Measurements from ENCODE around the gene ENOX1.

The ENOX1 gene

GRCh38 chr13:43475140-43475539 is 311.6 kb downstream of the ENOX1 start:
- DNase-seq: no peak

GRCh38 chr13:43473437-43473836 is 313.3 kb downstream of the ENOX1 start:
- DNase-seq: no peak

- DNase-seq: no peak
These were observed 313.8 kb downstream of the ENOX1 start for GRCh38 chr13:43472980-43473379.

- DNase-seq: no peak
These were observed 314.4 kb downstream of the ENOX1 start for GRCh38 chr13:43472339-43472738.

GRCh38 chr13:43470610-43471009 is 316.2 kb downstream of the ENOX1 start:
- no peak for DNase-seq

- DNase-seq: no peak
These were observed 317.0 kb downstream of the ENOX1 start for GRCh38 chr13:43469791-43470190.

- no peak for DNase-seq
These were observed 322.1 kb downstream of the ENOX1 start for GRCh38 chr13:43464578-43465264.

GRCh38 chr13:43448605-43449336 is 338.0 kb downstream of the ENOX1 start:
- no peak for DNase-seq

- DNase-seq: no peak
These were observed 340.6 kb downstream of the ENOX1 start for GRCh38 chr13:43446126-43446525.

- no peak for DNase-seq
These were observed 341.1 kb downstream of the ENOX1 start for GRCh38 chr13:43445668-43446067.

GRCh38 chr13:43444081-43444480 is 342.7 kb downstream of the ENOX1 start:
- DNase-seq: no peak

GRCh38 chr13:43441899-43442499 is 344.8 kb downstream of the ENOX1 start:
- DNase-seq: no peak

GRCh38 chr13:43441464-43441863 is 345.3 kb downstream of the ENOX1 start:
- no peak for DNase-seq

GRCh38 chr13:43434191-43434590 is 352.6 kb downstream of the ENOX1 start:
- DNase-seq: no peak

GRCh38 chr13:43433691-43434141 is 353.1 kb downstream of the ENOX1 start:
- DNase-seq: no peak

- no peak for DNase-seq
These were observed 353.8 kb downstream of the ENOX1 start for GRCh38 chr13:43432958-43433357.

- no peak for DNase-seq
These were observed 354.9 kb downstream of the ENOX1 start for GRCh38 chr13:43431841-43432240.

- no peak for DNase-seq
These were observed 355.5 kb downstream of the ENOX1 start for GRCh38 chr13:43431290-43431716.

- no peak for DNase-seq
These were observed 358.1 kb downstream of the ENOX1 start for GRCh38 chr13:43428545-43429296.

GRCh38 chr13:43426355-43426754 is 360.4 kb downstream of the ENOX1 start:
- DNase-seq: no peak

- DNase-seq: no peak
These were observed 361.5 kb downstream of the ENOX1 start for GRCh38 chr13:43425234-43425633.

- no peak for DNase-seq
These were observed 362.4 kb downstream of the ENOX1 start for GRCh38 chr13:43424412-43424811.

GRCh38 chr13:43422116-43422515 is 364.7 kb downstream of the ENOX1 start:
- no peak for DNase-seq
